LoVo (cell line): ENCODE results near the gene SPACA5B.
A peak's percentile ranks its signal among the peaks of the same experiment; 100 is the strongest.
"Not testable (repeated sequence)": the region's sequence is repeated elsewhere in the genome, so short reads cannot be mapped to it uniquely, and the experiment has no call there.

Experiments
- DNase-seq: peaks from one replicate; pipeline ENCODE4 v3.0.0-alpha.2; 2016; ENCODE audit warnings: low spot score

SPACA5B gene

DNA sequence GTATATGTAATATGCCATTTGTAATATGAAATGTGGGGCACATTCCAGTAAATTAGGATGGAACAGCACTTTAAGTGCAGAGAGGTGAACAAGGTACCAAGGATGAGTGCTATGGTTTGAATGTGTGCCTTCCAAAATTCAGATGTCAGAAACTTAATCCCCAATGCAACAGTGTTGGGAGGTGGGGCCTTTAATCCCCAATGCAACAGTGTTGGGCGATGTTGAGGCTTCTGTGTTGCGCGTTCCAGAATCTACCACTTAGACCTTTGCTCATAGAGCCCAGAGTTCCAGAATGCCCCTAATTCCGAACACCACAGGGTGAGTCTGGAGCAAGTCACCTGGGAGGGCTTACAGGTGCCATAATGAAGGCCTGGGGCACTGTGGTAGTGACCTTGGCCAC, at the start of gene SPACA5B:
SPACA5B (plus strand) TSS at position 301 of the 400 bp plus-strand sequence; CDS start at position 363, 62 bp downstream.
- DNase-seq: not testable (repeated sequence)

- DNase-seq: peak; percentile 30
These were observed 47.2 kb upstream of the SPACA5B start for GRCh38 chrX:48083212-48083611.

- DNase-seq: no peak
These were observed 46.7 kb upstream of the SPACA5B start for GRCh38 chrX:48083706-48084105.

- peak; percentile 32 for DNase-seq
These were observed 44.3 kb upstream of the SPACA5B start for GRCh38 chrX:48086082-48086481.

GRCh38 chrX:48090123-48090522, 40.3 kb upstream of the SPACA5B start:
- DNase-seq: peak; percentile 24

- not testable (repeated sequence) for DNase-seq
These were observed 37.9 kb upstream of the SPACA5B start for GRCh38 chrX:48092558-48092957.

DNA sequence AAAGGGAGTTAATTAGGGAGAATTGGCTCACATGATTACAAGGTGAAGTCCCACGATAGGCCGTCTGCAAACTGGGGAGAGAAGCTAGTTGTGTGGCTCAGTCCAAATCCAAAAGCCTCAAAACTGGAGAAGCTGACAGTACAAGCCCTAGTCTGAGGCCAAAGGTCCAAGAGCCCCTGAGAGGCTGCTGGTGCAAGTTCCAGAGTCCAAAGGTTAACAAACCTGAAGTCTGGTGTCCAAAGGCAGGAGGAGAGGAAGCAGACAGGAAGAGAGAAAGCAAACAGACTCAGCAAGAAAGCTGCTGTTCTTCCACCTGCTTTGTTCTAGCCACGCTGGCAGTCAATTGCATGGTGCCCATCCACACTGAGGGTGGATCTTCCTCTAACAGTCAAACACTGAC, 29.0 kb upstream of the SPACA5B start:
- no peak for DNase-seq

DNA sequence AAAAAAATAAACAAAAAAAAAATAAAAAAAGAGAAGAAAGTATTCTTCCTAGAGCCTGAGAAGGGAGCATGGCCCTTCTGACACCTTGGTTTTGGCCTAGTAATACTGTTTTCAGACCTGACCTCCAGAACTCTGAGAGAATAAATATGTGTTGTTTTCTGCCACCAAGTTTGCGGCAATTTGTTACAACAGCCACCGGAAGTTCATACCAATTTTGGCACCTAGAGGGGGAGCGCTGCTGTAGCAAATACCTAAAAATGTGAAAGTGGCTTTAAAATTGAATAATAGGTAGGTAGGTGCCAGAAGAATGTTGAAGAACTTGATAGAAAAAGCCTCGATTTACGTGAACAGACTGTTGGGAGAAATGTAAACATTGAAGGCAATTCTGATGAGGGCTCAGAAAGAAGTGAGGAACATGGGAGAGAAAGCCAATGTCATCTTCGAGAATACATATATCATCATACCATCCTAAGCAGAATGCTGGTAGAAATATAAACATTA, 27.5 kb upstream of the SPACA5B start:
- DNase-seq: no peak

DNA sequence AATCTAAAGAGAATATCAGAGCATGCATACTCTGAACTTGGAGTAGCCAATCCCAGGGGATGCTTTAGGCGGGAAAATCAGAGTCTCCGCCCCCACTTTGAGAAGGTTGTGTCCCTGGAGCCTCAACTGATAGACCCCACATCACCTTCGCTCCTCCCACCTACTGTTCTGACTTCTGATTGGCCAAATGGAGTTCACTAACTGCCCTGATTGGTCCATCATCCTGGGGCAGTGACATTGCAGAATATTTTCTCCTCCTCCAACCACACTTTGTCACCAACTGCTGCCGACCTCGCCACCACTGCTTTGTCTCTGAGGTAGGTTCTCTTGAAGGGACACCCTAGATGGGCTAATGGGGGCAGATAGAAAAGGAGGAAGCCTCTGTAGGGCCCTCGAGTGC, 22.7 kb upstream of the SPACA5B start:
- no peak for DNase-seq

DNA sequence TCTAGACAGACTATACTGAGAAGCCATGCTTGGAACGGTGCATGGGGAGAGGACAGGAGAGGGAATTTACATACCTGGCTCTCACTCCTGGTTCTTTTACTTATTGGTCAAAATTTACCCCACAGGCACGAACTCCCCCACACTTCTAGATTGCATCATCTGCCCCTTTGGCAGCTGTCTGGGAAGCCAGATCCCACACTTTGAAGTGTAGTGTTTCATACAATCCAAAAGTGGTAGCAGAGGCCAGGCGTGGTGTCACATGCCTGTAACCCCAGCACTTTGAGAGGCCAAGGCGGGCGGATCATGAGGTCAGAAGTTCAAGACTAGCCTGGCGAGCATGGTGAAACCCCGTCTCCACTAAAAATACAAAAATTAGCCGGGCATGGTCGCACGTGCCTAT, 5.1 kb upstream of the SPACA5B start:
- not testable (repeated sequence) for DNase-seq

GRCh38 chrX:48132308-48132844, 1.9 kb downstream of the SPACA5B start:
- DNase-seq: not testable (repeated sequence)

- not testable (repeated sequence) for DNase-seq
These were observed 8.7 kb downstream of the SPACA5B start for GRCh38 chrX:48139076-48139475.

GRCh38 chrX:48141810-48142508, 11.5 kb downstream of the SPACA5B start:
- DNase-seq: not testable (repeated sequence)

DNA sequence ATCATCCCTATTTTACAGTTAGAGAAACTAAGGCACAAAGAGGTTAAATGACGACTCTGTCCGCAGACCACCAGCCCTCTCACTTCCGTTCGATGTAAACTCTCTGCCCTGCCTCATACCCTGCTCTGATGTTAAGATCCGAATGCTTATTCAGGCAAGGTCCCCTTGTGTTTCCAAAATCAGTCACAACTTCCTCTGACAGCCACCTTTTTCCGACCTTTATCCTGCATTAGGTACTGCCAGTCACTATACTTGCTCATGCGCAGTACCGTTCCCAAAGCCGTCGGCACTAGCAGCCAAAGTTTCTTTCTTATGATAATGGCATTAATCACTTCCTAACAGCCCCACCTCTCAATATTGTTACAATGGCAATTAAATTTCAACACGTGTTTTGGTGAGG, 12.3 kb downstream of the SPACA5B start:
- DNase-seq: not testable (repeated sequence)

GRCh38 chrX:48153769-48154168, 23.3 kb downstream of the SPACA5B start:
- DNase-seq: no peak

- no peak for DNase-seq
These were observed 24.4 kb downstream of the SPACA5B start for GRCh38 chrX:48154796-48155195.

DNA sequence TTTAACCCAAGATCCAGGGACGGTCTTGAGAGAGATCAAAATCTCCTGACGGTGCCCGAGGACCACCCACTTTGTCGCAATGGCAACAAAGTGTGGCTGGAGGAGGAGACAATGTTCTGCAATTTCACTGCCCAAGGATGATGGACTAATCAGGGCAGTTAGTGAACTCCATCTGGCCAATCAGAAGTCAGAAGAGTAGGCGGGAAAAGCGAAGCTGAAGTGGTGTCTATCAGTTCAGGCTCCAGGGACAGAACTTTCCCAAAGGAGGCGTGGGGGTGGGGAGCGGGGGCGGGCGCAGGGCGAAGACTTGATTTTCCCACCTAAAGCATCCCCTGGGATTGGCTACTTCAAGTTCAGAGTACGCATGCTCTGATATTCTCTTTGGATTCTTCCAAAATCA, 25.6 kb downstream of the SPACA5B start:
- DNase-seq: no peak

GRCh38 chrX:48165241-48165640, 34.8 kb downstream of the SPACA5B start:
- peak; percentile 33 for DNase-seq

GRCh38 chrX:48166322-48166721, 35.9 kb downstream of the SPACA5B start:
- not testable (repeated sequence) for DNase-seq

GRCh38 chrX:48179691-48180090, 49.3 kb downstream of the SPACA5B start:
- no peak for DNase-seq

DNA sequence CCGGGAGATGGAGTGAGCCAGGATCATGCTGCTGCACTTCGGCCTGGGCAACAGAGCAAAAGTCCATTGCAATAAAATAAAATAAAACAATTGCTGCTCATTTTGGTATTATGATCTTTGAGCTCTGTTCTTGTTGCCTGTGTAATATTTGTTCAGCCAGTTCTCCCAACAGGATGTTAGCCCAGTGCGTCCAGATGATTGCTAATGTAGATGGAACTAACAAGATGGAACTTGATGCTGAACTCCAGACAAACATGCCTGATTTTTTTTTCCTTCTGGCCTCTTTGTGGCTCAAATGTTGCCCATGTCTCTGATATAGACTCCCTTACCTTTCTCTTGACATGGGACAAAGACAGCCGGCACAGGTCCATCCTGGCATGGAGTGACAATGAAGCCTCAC, 50.4 kb downstream of the SPACA5B start:
- no peak for DNase-seq

GRCh38 chrX:48181882-48182281, 51.5 kb downstream of the SPACA5B start:
- DNase-seq: not testable (repeated sequence)
